Skeletal muscle satellite cell (primary cell): ENCODE results near the gene NUDT3.

Source experiments
- H3K27me3 ChIP-seq: 2 replicates; pipeline ENCODE4 v1.7.0; 2013; ENCODE audit warnings: low read length; ENCODE audit not compliant: control insufficient read depth, insufficient read depth
- H3K36me3 ChIP-seq: 2 replicates; pipeline ENCODE4 v1.7.0; 2013; ENCODE audit warnings: mild to moderate bottlenecking, control low read depth, low read length; ENCODE audit not compliant: insufficient read depth
- H3K4me1 ChIP-seq: 2 replicates; pipeline ENCODE4 v1.7.0; 2013; ENCODE audit warnings: low read length; ENCODE audit not compliant: control insufficient read depth, insufficient read depth
- H3K4me2 ChIP-seq: 2 replicates; pipeline ENCODE4 v1.7.0; 2013; ENCODE audit warnings: mild to moderate bottlenecking, low read length
- H3K4me3 ChIP-seq: 2 replicates; pipeline ENCODE4 v1.7.0; 2013; ENCODE audit warnings: low read length
- H3K9ac ChIP-seq: 2 replicates; pipeline ENCODE4 v1.7.0; 2013; ENCODE audit warnings: mild to moderate bottlenecking, low read depth, low read length, moderate library complexity
- H3K9me3 ChIP-seq: replicated peaks from 2 replicates; pipeline ENCODE4 v1.7.0; 2013; ENCODE audit warnings: mild to moderate bottlenecking, control low read depth, low read length

NUDT3 gene

GRCh38 chr6:34243131-34243771 is 149.2 kb downstream of the NUDT3 start:
- no peaks in the 10 kb centered on the region for H3K27me3 ChIP-seq
- H3K9ac ChIP-seq = peak overlapping the region; percentile 80
- H3K36me3 ChIP-seq = peaks cover 58% of the 10 kb centered on the region
- H3K4me1 ChIP-seq = peaks cover 98% of the 10 kb centered on the region
- H3K4me2 ChIP-seq = peak overlapping the region; percentile 75
- peak overlapping the region; percentile 39 for H3K4me3 ChIP-seq
- H3K9me3 ChIP-seq = no peaks in the 10 kb centered on the region

GRCh38 chr6:34242252-34243130 is 150.0 kb downstream of the NUDT3 start:
- Histone ChIP-seq H3K9ac (peak overlapping the region; percentile 80), H3K4me2 (peak overlapping the region; percentile 75), H3K27me3 (no peaks in the 10 kb centered on the region), H3K4me1 (peaks cover 91% of the 10 kb centered on the region), H3K36me3 (peaks cover 60% of the 10 kb centered on the region), H3K4me3 (peak overlapping the region; percentile 22), H3K9me3 (no peaks in the 10 kb centered on the region)

GRCh38 chr6:34241351-34242215 is 150.9 kb downstream of the NUDT3 start:
- Histone ChIP-seq H3K36me3 (peaks cover 55% of the 10 kb centered on the region), H3K27me3 (no peaks in the 10 kb centered on the region), H3K9ac (no peak overlapping the region), H3K4me3 (peak overlapping the region; percentile 22), H3K9me3 (no peaks in the 10 kb centered on the region), H3K4me2 (peak overlapping the region; percentile 75), H3K4me1 (peaks cover 83% of the 10 kb centered on the region)

- Histone ChIP-seq H3K27me3 (no peaks in the 10 kb centered on the region), H3K9ac (no peak overlapping the region), H3K9me3 (no peaks in the 10 kb centered on the region), H3K4me1 (peaks cover 83% of the 10 kb centered on the region), H3K4me3 (peak overlapping the region; percentile 88), H3K36me3 (peaks cover 49% of the 10 kb centered on the region), H3K4me2 (peak overlapping the region; percentile 97)
These were observed 151.9 kb downstream of the NUDT3 start for GRCh38 chr6:34240329-34241248.

GRCh38 chr6:34239893-34240292 is 152.6 kb downstream of the NUDT3 start:
- H3K4me1 ChIP-seq = peaks cover 76% of the 10 kb centered on the region
- H3K9ac ChIP-seq = peak overlapping the region; percentile 90
- peak overlapping the region; percentile 88 for H3K4me3 ChIP-seq
- peaks cover 49% of the 10 kb centered on the region for H3K36me3 ChIP-seq
- no peaks in the 10 kb centered on the region for H3K27me3 ChIP-seq
- peak overlapping the region; percentile 97 for H3K4me2 ChIP-seq
- H3K9me3 ChIP-seq = no peaks in the 10 kb centered on the region

- H3K36me3 ChIP-seq = peaks cover 49% of the 10 kb centered on the region
- peak overlapping the region; percentile 97 for H3K4me2 ChIP-seq
- H3K9me3 ChIP-seq = no peaks in the 10 kb centered on the region
- no peaks in the 10 kb centered on the region for H3K27me3 ChIP-seq
- peak overlapping the region; percentile 88 for H3K4me3 ChIP-seq
- H3K9ac ChIP-seq = peak overlapping the region; percentile 90
- H3K4me1 ChIP-seq = peaks cover 72% of the 10 kb centered on the region
These were observed 153.0 kb downstream of the NUDT3 start for GRCh38 chr6:34239500-34239825.

- Histone ChIP-seq H3K4me2 (peak overlapping the region; percentile 97), H3K9ac (peak overlapping the region; percentile 90), H3K36me3 (peaks cover 48% of the 10 kb centered on the region), H3K4me3 (peak overlapping the region; percentile 88), H3K4me1 (peaks cover 66% of the 10 kb centered on the region), H3K9me3 (no peaks in the 10 kb centered on the region), H3K27me3 (no peaks in the 10 kb centered on the region)
These were observed 153.6 kb downstream of the NUDT3 start for GRCh38 chr6:34238585-34239499.

- no peaks in the 10 kb centered on the region for H3K9me3 ChIP-seq
- H3K36me3 ChIP-seq = peaks cover 41% of the 10 kb centered on the region
- peak overlapping the region; percentile 88 for H3K4me3 ChIP-seq
- peaks cover 57% of the 10 kb centered on the region for H3K4me1 ChIP-seq
- no peaks in the 10 kb centered on the region for H3K27me3 ChIP-seq
- H3K4me2 ChIP-seq = peak overlapping the region; percentile 97
- peak overlapping the region; percentile 90 for H3K9ac ChIP-seq
These were observed 154.5 kb downstream of the NUDT3 start for GRCh38 chr6:34237722-34238584.

GRCh38 chr6:34237316-34237721 is 155.2 kb downstream of the NUDT3 start:
- Histone ChIP-seq H3K4me2 (peak overlapping the region; percentile 97), H3K9me3 (no peaks in the 10 kb centered on the region), H3K4me1 (peaks cover 51% of the 10 kb centered on the region), H3K36me3 (peaks cover 36% of the 10 kb centered on the region), H3K27me3 (no peaks in the 10 kb centered on the region), H3K9ac (peak overlapping the region; percentile 90), H3K4me3 (peak overlapping the region; percentile 88)
